Naive B cell (primary cell): ENCODE data around the gene ASPRV1. TPM values are rescaled to one million over a fixed set of nuclear protein-coding genes. Genes with fewer than 3 reads are reported as not detected.
A peak's percentile ranks its signal among the peaks of the same experiment; 100 is the strongest.

Experiments used
- ATAC-seq, 2 donors: fragments of 150-1000 bp; cut with Tn5 transposase; 2 replicates each; pipeline ENCODE4 v1.10.0; 2021; ENCODE audit warnings: low read depth in 2 of 2, mild to moderate bottlenecking in 2 of 2, moderate library complexity in 2 of 2
- DNase-seq: peaks from one replicate; pipeline ENCODE4 v3.0.0; 2022
- H3K27ac Mint-ChIP-seq, 6 donors: one replicate each; pipeline ENCODE4 v1.8.0; 2020 to 2022; ENCODE audit warnings: mild to moderate bottlenecking in 6 of 6, mixed read lengths in 6 of 6, moderate library complexity in 5 of 6, inconsistent platforms in 2 of 6
- H3K27me3 Mint-ChIP-seq, 3 donors: one replicate each; pipeline ENCODE4 v1.8.0; 2021 to 2022; ENCODE audit warnings: mixed read lengths in 3 of 3, mild to moderate bottlenecking in 1 of 3
- H3K36me3 Mint-ChIP-seq, 2 donors: one replicate each; pipeline ENCODE4 v1.8.0; 2020 to 2022; ENCODE audit warnings: mixed read lengths in 2 of 2, inconsistent platforms in 1 of 2, mild to moderate bottlenecking in 1 of 2
- H3K4me1 Mint-ChIP-seq, 3 donors: one replicate each; pipeline ENCODE4 v1.8.0; 2020 to 2022; ENCODE audit warnings: mixed read lengths in 3 of 3, inconsistent platforms in 1 of 3, mild to moderate bottlenecking in 1 of 3, moderate library complexity in 1 of 3
- H3K4me3 Mint-ChIP-seq, 8 donors: one replicate each; pipeline ENCODE4 v1.8.0; 2020 to 2022; ENCODE audit warnings: mild to moderate bottlenecking in 8 of 8, mixed read lengths in 8 of 8, moderate library complexity in 8 of 8, inconsistent platforms in 2 of 8
- H3K9me3 Mint-ChIP-seq, 7 donors: one replicate each; pipeline ENCODE4 v1.8.0; 2020 to 2022; ENCODE audit warnings: mixed read lengths in 7 of 7, mild to moderate bottlenecking in 5 of 7, inconsistent platforms in 2 of 7, moderate library complexity in 1 of 7
- polyA plus RNA-seq, 6 donors: library from polyadenylated mRNA; unstranded; fragments of 300-500 nt; fragmentation: Illumina TruSeq; gene quantifications; one replicate each; pipeline ENCODE4 v1.2.3, GENCODE V29; 2021; ENCODE audit warnings: low read depth in 6 of 6

ASPRV1 gene
- polyA plus RNA-seq, 6 donors from 2014 or later, result 0.12 to 0.44 (median 0.32) TPM; not detected in 1

DNA sequence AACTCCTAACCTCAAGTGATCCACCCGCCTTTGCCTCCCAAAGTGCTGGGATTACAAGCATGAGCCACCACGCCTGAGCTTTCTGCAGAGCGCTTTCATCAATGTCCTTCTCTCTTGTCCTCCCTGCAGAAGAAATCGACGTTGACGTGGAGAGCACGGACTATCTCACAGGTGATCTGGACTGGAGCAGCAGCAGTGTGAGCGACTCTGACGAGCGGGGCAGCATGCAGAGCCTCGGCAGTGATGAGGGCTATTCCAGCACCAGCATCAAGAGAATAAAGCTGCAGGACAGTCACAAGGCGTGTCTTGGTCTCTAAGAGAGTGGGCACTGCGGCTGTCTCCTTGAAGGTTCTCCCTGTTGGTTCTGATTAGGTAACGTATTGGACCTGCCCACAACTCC, 23.5 kb downstream of the ASPRV1 start:
- ATAC-seq (no peak), DNase-seq (no peak)
- peaks cover 0 to 3% (median 0%) of the 10 kb centered on the region in 3 donors for H3K4me1 Mint-ChIP-seq
- H3K27me3 Mint-ChIP-seq, result no peaks in the 10 kb centered on the region
- peak overlapping the region in 2 of 6 donors; percentile 36 to 68 for H3K27ac Mint-ChIP-seq
- H3K4me3 Mint-ChIP-seq, result no peak overlapping the region
- peaks cover 38 to 45% of the 10 kb centered on the region in 2 donors for H3K36me3 Mint-ChIP-seq
- H3K9me3 Mint-ChIP-seq, result no peaks in the 10 kb centered on the region

DNA sequence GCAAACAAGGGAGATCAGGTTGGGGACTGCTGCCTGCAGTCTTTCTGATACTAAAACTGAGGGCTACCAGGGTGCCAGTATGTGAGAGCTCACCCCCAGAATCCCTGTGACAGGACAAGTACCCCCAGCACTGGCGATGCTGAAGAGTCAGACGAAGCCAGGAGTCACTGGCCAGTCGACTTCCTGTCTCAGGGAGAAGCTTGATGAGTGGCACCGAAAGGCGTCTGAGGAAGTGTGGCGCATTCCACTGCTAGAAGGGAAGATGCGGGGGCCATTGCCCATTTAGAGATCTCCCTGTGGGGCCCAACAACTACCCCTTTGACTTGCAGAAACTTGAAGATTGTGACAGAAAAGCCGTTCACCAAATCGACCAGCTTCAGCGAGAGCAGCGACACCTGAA, 24.5 kb downstream of the ASPRV1 start:
- Mint-ChIP-seq H3K27me3 (no peaks in the 10 kb centered on the region), H3K4me3 (no peak overlapping the region), H3K36me3 (peaks cover 36 to 37% of the 10 kb centered on the region in 2 donors), H3K4me1 (peaks cover 3 to 8% (median 4%) of the 10 kb centered on the region in 3 donors), H3K9me3 (no peaks in the 10 kb centered on the region), H3K27ac (peak overlapping the region in 2 of 6 donors; percentile 31 to 63)
- ATAC-seq (no peak), DNase-seq (no peak)

DNA sequence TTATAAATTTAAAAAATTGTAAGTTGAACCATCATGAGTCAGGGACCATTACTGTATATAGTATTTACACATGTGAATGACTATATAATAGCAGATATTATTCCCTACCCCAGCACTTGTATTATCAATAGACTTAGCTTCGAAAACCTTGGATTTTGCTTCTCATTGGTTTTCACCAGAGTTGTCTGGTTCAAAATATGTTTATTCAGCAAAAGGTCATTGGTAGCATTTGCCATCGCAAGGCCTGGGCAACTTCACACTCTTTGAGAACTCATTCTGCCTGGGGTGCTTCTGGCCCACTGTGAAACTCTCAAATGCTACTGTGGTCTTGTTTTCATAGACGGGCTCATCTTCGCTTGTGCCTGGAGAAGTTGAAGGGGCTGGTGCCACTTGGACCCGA, 26.4 kb downstream of the ASPRV1 start:
- no peak overlapping the region for H3K4me3 Mint-ChIP-seq
- no peak for ATAC-seq
- no peak overlapping the region for H3K27ac Mint-ChIP-seq
- H3K27me3 Mint-ChIP-seq, result no peaks in the 10 kb centered on the region
- DNase-seq, result no peak
- peaks cover 34 to 36% of the 10 kb centered on the region in 2 donors for H3K36me3 Mint-ChIP-seq
- H3K4me1 Mint-ChIP-seq, result peaks cover 7 to 9% (median 8%) of the 10 kb centered on the region in 3 donors
- no peaks in the 10 kb centered on the region for H3K9me3 Mint-ChIP-seq

DNA sequence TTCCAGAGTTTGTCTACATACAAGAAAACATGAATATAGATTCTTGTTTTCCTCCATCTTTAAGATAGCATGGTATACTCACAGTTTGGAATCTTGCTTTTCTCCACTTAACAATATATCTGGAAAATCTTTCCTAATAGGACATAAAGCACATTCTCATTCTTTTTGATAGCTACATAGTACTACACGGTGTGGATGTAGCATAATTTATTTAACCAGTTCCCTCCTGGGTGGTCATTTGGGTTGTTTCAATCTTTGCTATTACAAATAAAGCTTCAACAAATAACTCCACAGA, 26.9 kb downstream of the ASPRV1 start:
- ATAC-seq, result no peak
- peaks cover 30 to 36% of the 10 kb centered on the region in 2 donors for H3K36me3 Mint-ChIP-seq
- peak overlapping the region in 1 of 6 donors; percentile 4 for H3K27ac Mint-ChIP-seq
- H3K9me3 Mint-ChIP-seq, result no peaks in the 10 kb centered on the region
- no peak overlapping the region for H3K4me3 Mint-ChIP-seq
- no peaks in the 10 kb centered on the region for H3K27me3 Mint-ChIP-seq
- peaks cover 7 to 9% (median 8%) of the 10 kb centered on the region in 3 donors for H3K4me1 Mint-ChIP-seq
- DNase-seq, result no peak

DNA sequence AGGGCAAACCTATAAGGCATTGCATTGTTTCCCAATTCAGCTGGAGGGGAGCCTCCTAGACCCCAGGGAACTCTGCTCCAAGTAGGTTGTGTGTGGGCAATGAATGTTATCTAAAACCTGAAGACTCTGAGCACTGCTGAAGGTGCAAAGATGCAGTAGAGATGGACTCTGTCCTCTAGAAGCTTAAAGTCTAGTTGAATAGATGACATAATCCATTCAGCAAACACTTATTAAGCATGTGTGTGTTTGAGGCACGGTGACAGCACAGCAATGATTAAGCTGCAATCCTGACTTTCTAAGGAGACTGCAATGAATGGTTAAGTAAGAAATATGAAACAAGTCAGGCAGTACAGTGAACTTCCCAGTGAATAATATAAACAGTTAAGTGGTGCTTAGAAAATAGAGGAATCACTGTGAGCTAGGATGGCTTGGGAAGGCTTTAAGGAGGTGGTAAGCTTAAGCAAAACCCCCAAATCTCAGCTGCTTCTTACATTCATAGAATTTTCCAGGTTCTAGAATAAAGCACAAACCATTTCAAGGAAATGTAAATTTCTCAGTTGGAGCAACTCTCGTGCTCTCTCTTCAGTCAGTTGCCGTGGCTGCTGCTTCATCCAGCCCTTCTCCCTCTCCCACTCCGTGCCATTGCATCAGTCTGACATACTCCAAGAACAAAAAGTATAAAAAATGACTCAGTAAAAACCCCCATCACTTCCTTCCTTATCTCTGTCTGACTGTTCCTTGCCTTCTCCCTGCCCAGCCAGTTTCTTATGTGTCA, 27.4 kb downstream of the ASPRV1 start:
- H3K4me1 Mint-ChIP-seq, result peaks cover 7 to 9% (median 8%) of the 10 kb centered on the region in 3 donors

DNA sequence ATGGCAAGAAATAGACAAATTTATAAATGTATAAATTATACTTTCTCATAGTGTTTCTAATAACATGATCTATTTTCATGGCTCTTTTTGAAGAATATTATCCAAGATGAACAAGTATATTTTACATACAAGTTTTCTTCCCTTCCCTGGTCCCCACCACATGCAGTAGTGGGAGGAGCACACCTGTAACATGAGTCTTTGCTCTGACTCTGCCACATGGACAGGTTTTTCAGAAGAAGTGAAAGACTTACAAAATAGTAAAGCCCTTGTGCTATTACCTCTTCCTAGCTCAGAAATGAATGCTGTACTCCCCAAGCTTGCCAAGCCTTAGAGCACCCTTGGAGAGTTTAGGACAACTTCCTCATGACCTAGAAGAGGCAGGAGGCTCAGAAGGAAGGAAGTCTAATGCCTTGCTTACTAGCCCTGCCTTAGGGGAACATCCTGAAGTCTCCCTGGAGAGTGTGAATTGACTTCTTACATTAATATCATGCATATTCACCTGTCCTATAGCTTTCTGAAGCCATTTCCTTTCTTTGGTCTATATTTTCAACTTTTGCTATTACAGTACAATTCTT, 28.1 kb downstream of the ASPRV1 start:
- no peak for ATAC-seq
- Mint-ChIP-seq H3K4me1 (peaks cover 7 to 9% (median 8%) of the 10 kb centered on the region in 3 donors), H3K27ac (peak overlapping the region in 1 of 6 donors; percentile 33), H3K4me3 (no peak overlapping the region), H3K9me3 (no peaks in the 10 kb centered on the region), H3K27me3 (no peaks in the 10 kb centered on the region), H3K36me3 (peaks cover 18 to 24% of the 10 kb centered on the region in 2 donors)
- DNase-seq, result no peak

More for the DNA sequence above, 27.4 kb downstream of the ASPRV1 start:
- no peak overlapping the region for H3K4me3 Mint-ChIP-seq
- ATAC-seq (no peak), DNase-seq (no peak)
- H3K9me3 Mint-ChIP-seq, result no peaks in the 10 kb centered on the region
- no peaks in the 10 kb centered on the region for H3K27me3 Mint-ChIP-seq
- H3K36me3 Mint-ChIP-seq, result peaks cover 25 to 31% of the 10 kb centered on the region in 2 donors
- H3K27ac Mint-ChIP-seq, result peak overlapping the region in 2 of 6 donors; percentile 4 to 13

DNA sequence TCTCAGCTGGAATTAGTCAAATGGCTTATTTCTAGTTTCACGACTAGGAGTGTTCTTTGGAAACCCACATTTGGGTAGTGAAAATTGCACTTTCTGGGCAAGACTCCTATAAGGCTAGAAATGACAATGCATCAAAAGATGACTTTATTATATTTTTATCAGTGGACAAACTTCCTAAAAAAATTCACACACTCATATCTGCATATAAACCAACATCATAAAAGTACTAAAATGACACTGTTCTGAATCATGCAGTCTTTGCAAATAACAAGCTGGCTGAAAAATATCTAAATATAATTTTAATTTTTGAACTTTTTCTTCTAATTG, 28.9 kb downstream of the ASPRV1 start:
- Mint-ChIP-seq H3K27me3 (no peaks in the 10 kb centered on the region), H3K36me3 (peaks cover 12 to 17% of the 10 kb centered on the region in 2 donors), H3K9me3 (no peaks in the 10 kb centered on the region), H3K27ac (no peak overlapping the region), H3K4me3 (no peak overlapping the region), H3K4me1 (peaks cover 7 to 9% (median 8%) of the 10 kb centered on the region in 3 donors)
- ATAC-seq (no peak), DNase-seq (no peak)

DNA sequence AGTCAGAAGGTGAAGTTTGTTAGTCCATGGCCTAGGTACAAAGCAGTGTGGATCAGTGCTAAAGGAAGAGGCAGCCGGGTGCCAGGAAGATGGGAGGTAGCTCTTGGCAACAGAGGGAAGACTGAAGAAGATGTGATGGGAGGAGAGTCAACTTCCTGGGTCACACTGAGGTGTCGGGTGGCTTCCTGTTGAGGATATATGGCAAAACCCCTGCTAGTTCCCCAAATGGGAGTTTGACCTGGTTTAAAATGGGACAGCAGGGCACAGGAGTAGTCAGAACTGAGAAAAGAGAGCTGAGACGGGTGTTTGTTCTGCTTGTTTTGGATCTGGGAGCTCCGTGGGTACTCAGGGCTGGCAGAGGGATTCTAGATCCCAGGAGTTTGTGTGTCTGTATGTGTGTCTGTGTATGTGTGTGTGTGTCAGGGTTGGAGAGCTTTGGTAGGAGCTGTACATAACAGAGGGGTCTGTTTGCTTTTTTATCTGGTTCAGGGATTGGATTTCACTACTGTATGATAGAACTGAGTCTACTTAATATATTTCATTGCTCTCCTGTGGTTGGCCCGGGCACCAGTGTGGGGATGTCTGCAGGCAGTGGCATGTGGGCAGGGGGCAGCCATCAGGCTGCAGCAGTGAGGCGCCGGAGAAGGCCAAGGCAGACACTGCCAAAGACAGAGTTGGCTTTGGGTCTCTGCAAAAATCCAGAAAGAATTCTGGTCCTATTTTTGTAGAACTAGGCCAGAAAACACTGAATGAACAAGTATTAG, 29.4 kb downstream of the ASPRV1 start:
- Mint-ChIP-seq H3K36me3 (peaks cover 15 to 16% of the 10 kb centered on the region in 2 donors), H3K27ac (peak overlapping the region in 5 of 6 donors; percentile 11 to 71 (median 31)), H3K4me3 (no peak overlapping the region), H3K4me1 (peaks cover 7 to 10% (median 9%) of the 10 kb centered on the region in 3 donors), H3K9me3 (no peaks in the 10 kb centered on the region), H3K27me3 (no peaks in the 10 kb centered on the region)
- ATAC-seq (no peak), DNase-seq (no peak)

DNA sequence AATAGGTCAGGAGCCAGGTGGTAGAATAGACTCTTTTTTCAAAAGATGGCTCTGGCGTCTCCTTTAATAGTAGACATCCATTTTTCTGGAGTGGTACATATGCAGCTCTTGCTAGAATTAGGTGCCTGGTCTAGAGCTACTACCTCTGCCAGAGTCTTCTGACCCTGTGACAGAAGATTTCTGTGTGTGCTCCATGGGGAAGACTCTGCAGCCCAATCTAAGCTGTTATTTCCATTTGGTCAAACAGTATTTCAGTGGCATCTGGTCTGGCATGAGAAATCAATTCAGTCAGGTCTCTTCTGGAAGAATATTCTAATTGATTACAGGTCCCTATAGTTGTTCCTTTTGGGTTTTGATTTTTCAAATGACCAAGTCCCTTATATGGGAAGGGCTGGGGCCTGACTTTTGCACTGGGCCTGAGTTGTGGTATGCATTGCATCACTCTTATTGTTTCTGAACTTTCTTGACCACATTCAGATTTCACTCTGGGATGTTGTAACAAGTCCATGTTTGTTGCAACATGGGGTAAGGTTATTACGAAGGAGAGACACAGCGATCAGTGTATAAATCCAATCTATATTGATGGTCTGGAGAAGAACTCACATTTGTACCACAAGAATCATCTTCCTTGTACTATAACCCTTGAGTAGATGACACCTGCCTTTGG, 34.4 kb downstream of the ASPRV1 start:
- DNase-seq (no peak), ATAC-seq (no peak)
- Mint-ChIP-seq H3K27me3 (no peaks in the 10 kb centered on the region), H3K36me3 (peaks cover 0 to 4% of the 10 kb centered on the region in 2 donors), H3K9me3 (no peaks in the 10 kb centered on the region), H3K4me3 (peak overlapping the region in 1 of 8 donors; percentile 1), H3K27ac (peak overlapping the region in 2 of 6 donors; percentile 57 to 75), H3K4me1 (peaks cover 3 to 6% (median 5%) of the 10 kb centered on the region in 3 donors)

DNA sequence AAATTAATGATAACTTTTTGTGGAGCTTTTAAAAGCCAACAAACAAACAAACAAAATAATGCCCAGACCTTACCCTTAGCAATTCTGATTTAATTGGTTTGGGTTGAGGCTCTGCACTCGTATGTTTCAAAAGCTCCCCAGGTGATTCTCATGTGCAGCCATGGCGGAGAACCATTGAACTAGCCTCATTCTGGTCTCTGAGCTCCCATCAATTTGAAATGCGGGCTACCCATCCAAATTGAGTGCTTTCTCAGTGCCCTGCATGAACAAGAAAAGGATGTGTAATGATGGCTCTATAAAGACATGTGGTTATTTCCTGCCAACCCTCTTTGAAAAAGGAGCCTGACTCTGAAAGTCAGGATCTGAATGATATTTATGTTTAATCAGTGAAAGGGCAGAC, 38.3 kb downstream of the ASPRV1 start:
- ATAC-seq (no peak), DNase-seq (no peak)
- Mint-ChIP-seq H3K4me1 (peaks cover 0 to 10% (median 6%) of the 10 kb centered on the region in 3 donors), H3K27ac (peak overlapping the region in 1 of 6 donors; percentile 30), H3K9me3 (no peaks in the 10 kb centered on the region), H3K27me3 (no peaks in the 10 kb centered on the region), H3K36me3 (peaks cover 0 to 10% of the 10 kb centered on the region in 2 donors), H3K4me3 (no peak overlapping the region)

DNA sequence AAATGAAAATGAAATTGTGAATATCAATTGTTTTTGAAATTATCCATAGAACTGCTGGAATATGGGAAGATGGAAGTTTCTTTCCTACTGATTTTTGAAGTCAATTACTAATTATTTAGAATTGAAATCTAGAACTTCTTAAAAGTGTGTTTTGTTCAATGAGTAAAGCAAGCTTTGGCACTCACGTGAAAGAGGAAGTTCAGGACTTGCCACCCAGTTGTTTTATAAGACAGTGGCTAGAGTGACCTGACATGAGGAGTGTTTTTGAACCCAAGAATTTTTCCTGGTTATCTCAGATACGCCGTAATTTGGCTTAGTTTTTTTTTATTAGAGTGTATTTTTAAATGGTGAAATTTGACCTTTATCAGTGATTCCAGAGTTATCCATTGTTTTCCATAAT, 43.0 kb downstream of the ASPRV1 start:
- ATAC-seq, result no peak
- Mint-ChIP-seq H3K36me3 (peaks cover 0 to 6% of the 10 kb centered on the region in 2 donors), H3K4me3 (peak overlapping the region in 1 of 8 donors; percentile 81), H3K27me3 (no peaks in the 10 kb centered on the region), H3K4me1 (peaks cover 6 to 35% (median 19%) of the 10 kb centered on the region in 3 donors), H3K27ac (peak overlapping the region in 3 of 6 donors; percentile 39 to 72 (median 60)), H3K9me3 (no peaks in the 10 kb centered on the region)
- no peak for DNase-seq

DNA sequence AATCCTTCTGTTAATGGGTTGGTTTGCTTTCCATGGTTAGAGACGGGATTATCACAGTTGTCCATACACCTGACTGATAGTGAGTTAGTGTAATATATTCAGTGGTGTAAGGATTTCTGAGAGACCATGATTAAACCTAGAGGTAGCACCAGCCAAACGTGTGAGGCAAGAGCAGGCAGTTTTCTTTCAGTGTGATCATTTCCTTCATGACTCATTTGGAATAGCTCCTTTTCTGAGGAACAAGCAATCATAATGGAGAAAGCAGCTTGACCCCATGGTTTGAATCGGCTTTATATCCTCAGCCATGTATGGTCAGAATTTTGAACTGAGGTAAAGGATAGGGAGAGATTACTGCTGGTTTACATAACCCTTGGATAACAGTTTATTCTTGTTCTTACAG, 43.6 kb downstream of the ASPRV1 start:
- H3K4me3 Mint-ChIP-seq, result peak overlapping the region in 2 of 8 donors; percentile 63 to 81
- peak overlapping the region in 5 of 6 donors; percentile 30 to 72 (median 60) for H3K27ac Mint-ChIP-seq
- ATAC-seq (no peak), DNase-seq (no peak)
- no peaks in the 10 kb centered on the region for H3K9me3 Mint-ChIP-seq
- H3K27me3 Mint-ChIP-seq, result no peaks in the 10 kb centered on the region
- H3K4me1 Mint-ChIP-seq, result peaks cover 6 to 37% (median 19%) of the 10 kb centered on the region in 3 donors
- peaks cover 0 to 6% of the 10 kb centered on the region in 2 donors for H3K36me3 Mint-ChIP-seq

DNA sequence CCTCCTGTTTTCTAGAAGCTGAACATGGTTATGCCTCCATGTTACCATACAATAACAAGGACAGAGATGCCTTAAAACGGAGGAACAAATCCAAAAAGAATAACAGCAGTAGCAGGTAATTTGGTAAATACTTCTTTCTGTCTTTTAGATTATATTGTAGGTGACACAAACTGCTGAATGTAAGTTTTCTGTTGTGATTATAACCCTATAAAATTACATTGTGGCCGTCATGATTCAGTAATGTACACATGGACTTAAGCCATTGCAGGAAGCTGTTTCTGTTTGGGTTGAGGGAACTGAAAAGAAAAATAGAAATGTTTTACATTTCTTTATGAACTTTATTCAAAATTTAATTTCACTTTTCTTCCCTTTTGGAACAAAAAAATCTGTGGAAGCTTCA, 45.3 kb downstream of the ASPRV1 start:
- Mint-ChIP-seq H3K4me3 (peak overlapping the region; percentile 76 to 92 (median 82)), H3K36me3 (no peaks in the 10 kb centered on the region), H3K27ac (peak overlapping the region in 4 of 6 donors; percentile 9 to 70 (median 44)), H3K4me1 (peaks cover 6 to 39% (median 19%) of the 10 kb centered on the region in 3 donors), H3K9me3 (no peaks in the 10 kb centered on the region), H3K27me3 (no peaks in the 10 kb centered on the region)
- ATAC-seq, result no peak
- no peak for DNase-seq
